PC-3 (cell line): ENCODE measurements around the gene NPBWR2.

Source experiments
- CTCF ChIP-seq: fragments of 300-600 bp; sonication (generic); conservative IDR thresholded peaks from 2 replicates; pipeline ENCODE4 v1.5.1; 2017; ENCODE audit warnings: antibody characterized with exemption, low read depth, mild to moderate bottlenecking, low read length
- EZH2phosphoT487 ChIP-seq: fragments of 300-600 bp; sonication (generic); IDR thresholded peaks from 2 replicates; pipeline ENCODE4 v1.6.1; 2018; ENCODE audit warnings: mild to moderate bottlenecking, antibody characterized with exemption, low read length, borderline replicate concordance

- TF ChIP-seq CTCF (no peak), EZH2phosphoT487 (no peak)
Observed at GRCh38 chr20:64075556-64075955, 31.8 kb downstream of the NPBWR2 start.
